ENCODE measurements around the gene SARNP.

SARNP gene

GRCh38 chr12:55827806-55828205 is 10.3 kb upstream of the SARNP start:
- TF ChIP-seq CTCF (IDR thresholded peaks at IDR 0.05; ENCODE audit: borderline replicate concordance, insufficient read depth, low read depth, low read length): no peak
- no peak overlapping the region for H3K4me3 ChIP-seq (ENCODE audit: low read depth, low read length)

GRCh38 chr12:55824726-55825125 is 7.2 kb upstream of the SARNP start:
- no peak for TF ChIP-seq CTCF (IDR thresholded peaks at IDR 0.05; ENCODE audit: borderline replicate concordance, insufficient read depth, low read depth, low read length)
- no peak overlapping the region for H3K4me3 ChIP-seq (ENCODE audit: low read depth, low read length)

- no peak for TF ChIP-seq CTCF (IDR thresholded peaks at IDR 0.05; ENCODE audit: borderline replicate concordance, insufficient read depth, low read depth, low read length)
- H3K4me3 ChIP-seq (ENCODE audit: low read depth, low read length): no peak overlapping the region
Observed at GRCh38 chr12:55823419-55823818, 5.9 kb upstream of the SARNP start.

GRCh38 chr12:55822228-55822627 is 4.7 kb upstream of the SARNP start:
- no peak overlapping the region for H3K4me3 ChIP-seq (ENCODE audit: low read depth, low read length)
- no peak for TF ChIP-seq CTCF (IDR thresholded peaks at IDR 0.05; ENCODE audit: borderline replicate concordance, insufficient read depth, low read depth, low read length)

DNA sequence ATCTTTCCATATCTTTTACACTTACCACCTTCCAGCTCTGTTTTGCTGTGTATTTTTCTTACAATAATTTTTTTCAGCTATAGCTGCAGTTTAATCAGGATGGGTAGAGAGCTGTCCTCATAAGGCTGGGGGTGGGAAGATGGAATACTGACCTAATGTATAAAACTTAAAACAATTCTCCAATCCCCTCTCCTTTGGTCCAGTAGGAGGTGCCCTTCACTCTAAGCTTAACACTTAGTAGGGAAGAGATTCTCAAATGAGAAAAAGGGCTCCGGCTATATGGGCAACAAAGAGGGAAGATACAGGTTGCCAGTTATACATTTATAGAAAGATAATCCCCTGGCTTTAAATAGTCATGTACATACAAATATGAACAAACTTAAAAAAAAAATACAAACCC is 3.2 kb upstream of the SARNP start:
- TF ChIP-seq CTCF (IDR thresholded peaks at IDR 0.05; ENCODE audit: borderline replicate concordance, insufficient read depth, low read depth, low read length): peak; percentile 10; the same call in 1 of the 2 replicates
- no peak overlapping the region for H3K4me3 ChIP-seq (ENCODE audit: low read depth, low read length)

GRCh38 chr12:55818886-55819285 is 1.4 kb upstream of the SARNP start:
- H3K4me3 ChIP-seq (ENCODE audit: low read depth, low read length): no peak overlapping the region
- TF ChIP-seq CTCF (IDR thresholded peaks at IDR 0.05; ENCODE audit: borderline replicate concordance, insufficient read depth, low read depth, low read length): no peak

DNA sequence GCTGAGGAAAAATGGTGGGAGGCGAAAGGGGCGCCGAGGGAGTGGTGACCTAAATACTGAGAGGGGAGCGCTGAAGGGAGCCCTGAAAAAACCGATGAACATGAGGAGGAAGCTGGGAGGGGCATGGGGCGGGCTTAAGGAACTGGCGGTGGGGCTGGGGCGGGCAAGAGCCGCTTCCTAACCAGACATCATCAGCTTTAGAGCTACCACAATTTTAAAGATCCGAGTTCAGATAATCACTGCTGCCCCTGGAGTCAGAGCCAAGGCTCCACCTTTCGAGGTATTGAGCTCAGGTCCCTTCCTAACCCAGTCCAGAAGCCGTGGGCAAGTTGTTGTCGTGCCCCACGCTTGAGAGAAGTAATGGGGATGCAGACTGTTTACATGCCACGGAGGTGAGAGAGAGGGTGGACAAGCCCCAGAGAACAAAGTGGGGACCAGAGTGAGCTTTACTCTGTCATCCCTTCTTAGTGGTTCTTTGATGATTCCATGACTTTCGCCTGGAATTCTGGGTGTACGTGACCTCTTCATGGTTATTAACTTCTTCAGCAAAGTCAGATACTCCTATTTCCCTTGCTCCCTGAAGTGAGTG is 710 bp upstream of the SARNP start:
- H3K4me3 ChIP-seq (ENCODE audit: low read depth, low read length): peak overlapping the region; percentile 81
- no peak for TF ChIP-seq CTCF (IDR thresholded peaks at IDR 0.05; ENCODE audit: borderline replicate concordance, insufficient read depth, low read depth, low read length)
